MCF 10A (cell line): Measurements from ENCODE around the gene FILIP1. TPM values are rescaled to one million over a fixed set of nuclear protein-coding genes. Genes with fewer than 3 reads are reported as not detected.

Experiments
- BruUV-seq: library from RNA; stranded (reverse); fragments of 400-500 nt; replicated peaks from 2 replicates; lab custom pipeline; 2021; lab: Mats Ljungman, UMichigan
- CTCF ChIA-PET: fragments of 300-600 bp; sonication (Branson Sonifier 250); formaldehyde crosslinking; extraction: SDS; loops from one replicate; lab custom pipeline; 2021; ENCODE audit warnings: antibody characterized with exemption, inconsistent platforms; lab: Yijun Ruan, JAX
- POLR2A ChIA-PET: fragments of 300-600, 350-650 bp; sonication (Branson Sonifier 250); formaldehyde crosslinking; extraction: SDS; loops from one replicate; lab custom pipeline; 2020; ENCODE audit warnings: antibody characterized with exemption, inconsistent platforms; lab: Yijun Ruan, JAX
- DNase-seq: peaks from one replicate; pipeline ENCODE4 v3.0.0-alpha.2; 2018; ENCODE audit not compliant: unreplicated experiment
- H3K27ac Mint-ChIP-seq: one replicate; pipeline ENCODE4 v1.8.0; 2022; ENCODE audit warnings: mild to moderate bottlenecking, low read depth, mixed read lengths; ENCODE audit not compliant: unreplicated experiment
- H3K27me3 Mint-ChIP-seq: one replicate; pipeline ENCODE4 v1.8.0; 2022; ENCODE audit warnings: mixed read lengths; ENCODE audit not compliant: insufficient read depth, unreplicated experiment
- H3K36me3 Mint-ChIP-seq: one replicate; pipeline ENCODE4 v1.8.0; 2022; ENCODE audit warnings: mild to moderate bottlenecking, moderate library complexity, mixed read lengths; ENCODE audit not compliant: insufficient read depth, unreplicated experiment
- H3K4me1 Mint-ChIP-seq: one replicate; pipeline ENCODE4 v1.8.0; 2022; ENCODE audit warnings: mixed read lengths; ENCODE audit not compliant: insufficient read depth, unreplicated experiment
- H3K4me3 Mint-ChIP-seq: one replicate; pipeline ENCODE4 v1.8.0; 2022; ENCODE audit warnings: mild to moderate bottlenecking, moderate library complexity, mixed read lengths; ENCODE audit not compliant: unreplicated experiment
- H3K9me3 Mint-ChIP-seq: one replicate; pipeline ENCODE4 v1.8.0; 2022; ENCODE audit warnings: mixed read lengths; ENCODE audit not compliant: unreplicated experiment
- intact Hi-C: fragments of 100-400 bp; cut with micrococcal nuclease; formaldehyde crosslinking; loops from 2 replicates; pipeline ENCODE4 v1.14.1; 2022
- total RNA-seq: library from RNA; stranded (reverse); gene quantifications from 2 replicates; pipeline ENCODE4 v1.2.3, GENCODE V29; 2022
- TF ChIP-seq, protein P1 (sequence below): fragments of 200-600 bp; IDR thresholded peaks from one replicate; pipeline ENCODE4 v1.8.0; 2022; ENCODE audit warnings: antibody characterized with exemption, mild to moderate bottlenecking; ENCODE audit not compliant: unreplicated experiment

FILIP1 gene
- total RNA-seq, 1 experiment from 2014 or later = 0.14 TPM

DNA sequence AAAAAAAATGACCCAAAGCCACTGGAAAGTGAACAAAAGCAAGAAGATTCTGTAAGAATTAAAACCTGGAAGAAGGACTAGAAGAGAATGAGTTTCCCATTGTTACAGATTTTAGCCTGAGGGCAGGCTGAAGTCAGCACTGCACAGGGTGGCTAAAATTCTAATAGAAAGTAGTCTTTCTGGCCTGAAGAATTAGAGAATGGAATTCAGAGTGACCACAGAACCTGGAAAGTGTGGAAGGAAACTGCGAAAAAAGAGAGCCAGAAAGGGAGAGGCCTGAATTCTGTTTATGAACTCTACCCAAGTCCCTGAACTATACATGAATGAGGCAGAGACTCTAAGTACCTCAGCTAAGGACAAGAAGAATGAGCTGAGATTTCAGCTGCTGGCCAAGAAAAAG lies 38.9 kb upstream of the FILIP1 start:
- peak; percentile 21 for DNase-seq
- no peaks in the 10 kb centered on the region for H3K27me3 Mint-ChIP-seq
- no peak overlapping the region for H3K4me3 Mint-ChIP-seq
- BruUV-seq = no TSS peak
- peak overlapping the region; percentile 47 for H3K27ac Mint-ChIP-seq
- no peaks in the 10 kb centered on the region for H3K36me3 Mint-ChIP-seq
- TF ChIP-seq, protein P1, sequence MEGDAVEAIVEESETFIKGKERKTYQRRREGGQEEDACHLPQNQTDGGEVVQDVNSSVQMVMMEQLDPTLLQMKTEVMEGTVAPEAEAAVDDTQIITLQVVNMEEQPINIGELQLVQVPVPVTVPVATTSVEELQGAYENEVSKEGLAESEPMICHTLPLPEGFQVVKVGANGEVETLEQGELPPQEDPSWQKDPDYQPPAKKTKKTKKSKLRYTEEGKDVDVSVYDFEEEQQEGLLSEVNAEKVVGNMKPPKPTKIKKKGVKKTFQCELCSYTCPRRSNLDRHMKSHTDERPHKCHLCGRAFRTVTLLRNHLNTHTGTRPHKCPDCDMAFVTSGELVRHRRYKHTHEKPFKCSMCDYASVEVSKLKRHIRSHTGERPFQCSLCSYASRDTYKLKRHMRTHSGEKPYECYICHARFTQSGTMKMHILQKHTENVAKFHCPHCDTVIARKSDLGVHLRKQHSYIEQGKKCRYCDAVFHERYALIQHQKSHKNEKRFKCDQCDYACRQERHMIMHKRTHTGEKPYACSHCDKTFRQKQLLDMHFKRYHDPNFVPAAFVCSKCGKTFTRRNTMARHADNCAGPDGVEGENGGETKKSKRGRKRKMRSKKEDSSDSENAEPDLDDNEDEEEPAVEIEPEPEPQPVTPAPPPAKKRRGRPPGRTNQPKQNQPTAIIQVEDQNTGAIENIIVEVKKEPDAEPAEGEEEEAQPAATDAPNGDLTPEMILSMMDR = no peak
- intact Hi-C loops = no loop called here
- H3K9me3 Mint-ChIP-seq = no peaks in the 10 kb centered on the region
- ChIA-PET CTCF (no interaction called here), POLR2A (no interaction called here)
- H3K4me1 Mint-ChIP-seq = peaks cover 16% of the 10 kb centered on the region

DNA sequence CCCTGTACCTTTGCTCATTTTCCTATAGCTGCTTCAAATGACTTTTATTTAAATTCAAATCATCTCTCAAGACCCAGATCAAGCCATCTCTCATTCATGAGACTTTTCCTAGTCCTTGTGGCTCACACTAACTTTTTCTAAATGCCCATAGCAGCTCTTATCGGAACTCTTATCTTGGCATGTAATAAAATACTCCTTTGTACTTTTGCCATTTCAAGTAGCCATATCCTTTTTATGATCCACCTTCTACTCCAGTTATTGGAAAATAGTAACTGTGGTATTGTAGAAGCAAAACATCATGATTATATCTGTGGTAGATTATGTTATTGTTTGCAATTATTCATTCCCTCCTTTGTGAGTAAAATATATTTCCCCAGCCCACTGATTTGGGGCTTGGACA lies 37.6 kb upstream of the FILIP1 start:
- intact Hi-C loops = no loop called here
- CTCF ChIA-PET = interaction anchor here (0.6 kb wide), 1 partner anchor 224 kb away, joined by 4 read pairs; no protein-coding TSS in a partner anchor

DNA sequence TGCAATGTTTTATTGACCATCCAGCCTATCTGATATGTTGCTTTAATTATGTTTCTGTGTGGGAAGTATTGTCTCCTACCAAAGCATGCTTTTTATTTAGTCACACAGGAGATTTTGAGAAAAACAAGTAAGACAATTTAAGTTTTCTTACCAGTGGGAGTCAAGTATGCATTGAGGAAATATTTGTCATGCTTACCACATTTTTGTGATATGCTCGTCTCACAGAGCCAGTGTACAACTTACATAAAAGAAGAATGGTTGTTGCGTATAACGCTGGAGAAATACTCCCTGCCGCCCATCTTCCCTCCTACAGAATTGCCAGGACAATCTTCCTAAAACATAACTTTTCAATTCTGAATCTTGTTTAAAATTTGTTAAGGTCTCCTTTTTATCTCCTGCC lies 37.1 kb upstream of the FILIP1 start:
- TF ChIP-seq, protein P1 = no peak
- DNase-seq = no peak
- intact Hi-C loops = no loop called here
- POLR2A ChIA-PET = no interaction called here
- Mint-ChIP-seq H3K27ac (no peak overlapping the region), H3K27me3 (no peaks in the 10 kb centered on the region), H3K36me3 (no peaks in the 10 kb centered on the region), H3K4me3 (no peak overlapping the region), H3K4me1 (peaks cover 16% of the 10 kb centered on the region), H3K9me3 (no peaks in the 10 kb centered on the region)
- BruUV-seq = no TSS peak
- CTCF ChIA-PET = interaction anchor here (0.6 kb wide), 1 partner anchor 224 kb away, joined by 4 read pairs; no protein-coding TSS in a partner anchor

More for the DNA sequence above, 37.6 kb upstream of the FILIP1 start:
- Mint-ChIP-seq H3K9me3 (no peaks in the 10 kb centered on the region), H3K27ac (no peak overlapping the region), H3K27me3 (no peaks in the 10 kb centered on the region), H3K4me1 (peaks cover 16% of the 10 kb centered on the region), H3K4me3 (no peak overlapping the region), H3K36me3 (no peaks in the 10 kb centered on the region)
- TF ChIP-seq, protein P1 = no peak
- POLR2A ChIA-PET = no interaction called here
- no peak for DNase-seq
- BruUV-seq = no TSS peak

DNA sequence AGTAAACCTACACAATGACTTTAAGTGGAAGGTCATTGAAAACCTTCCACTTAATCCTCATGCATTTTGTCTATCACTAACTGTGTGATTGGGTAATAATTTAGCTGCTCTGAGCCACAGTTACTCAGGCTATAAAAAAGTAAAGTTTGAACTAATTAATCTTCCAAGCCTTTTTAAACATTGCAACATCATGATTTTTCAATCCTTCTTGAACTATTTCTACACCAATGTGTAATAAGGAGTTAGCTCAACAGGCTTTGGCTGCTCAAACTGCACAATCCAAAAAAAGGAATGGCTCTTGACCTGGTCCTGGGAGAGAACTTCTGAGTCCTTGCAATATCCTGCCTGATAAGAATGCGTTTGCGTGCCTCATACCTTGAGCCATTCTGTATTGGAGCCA lies 34.8 kb upstream of the FILIP1 start:
- Mint-ChIP-seq H3K27ac (no peak overlapping the region), H3K4me1 (peaks cover 23% of the 10 kb centered on the region), H3K27me3 (no peaks in the 10 kb centered on the region), H3K36me3 (no peaks in the 10 kb centered on the region), H3K4me3 (no peak overlapping the region), H3K9me3 (no peaks in the 10 kb centered on the region)
- ChIA-PET CTCF (interaction anchor here (0.6 to 3.9 kb wide), 16 partner anchors 10 to 823 kb away, joined by 3 to 39 read pairs (median 4); partner anchors contain the start of gene COX7A2), POLR2A (interaction anchor here (0.7 to 3.2 kb wide), 8 partner anchors 10 to 258 kb away, joined by 3 to 18 read pairs (median 4); partner anchors contain the start of gene TMEM30A)
- no TSS peak for BruUV-seq
- intact Hi-C loops = no loop called here
- peak; percentile 22 for DNase-seq
- TF ChIP-seq, protein P1 = no peak
